ENCODE data around the gene DECR2. TPM values are rescaled to one million over a fixed set of nuclear protein-coding genes. Genes with fewer than 3 reads are reported as not detected.

The DECR2 gene
- total RNA-seq, 4 donors from 2014 or later: 9.8 to 54.8 (median 20.3) TPM

DNA sequence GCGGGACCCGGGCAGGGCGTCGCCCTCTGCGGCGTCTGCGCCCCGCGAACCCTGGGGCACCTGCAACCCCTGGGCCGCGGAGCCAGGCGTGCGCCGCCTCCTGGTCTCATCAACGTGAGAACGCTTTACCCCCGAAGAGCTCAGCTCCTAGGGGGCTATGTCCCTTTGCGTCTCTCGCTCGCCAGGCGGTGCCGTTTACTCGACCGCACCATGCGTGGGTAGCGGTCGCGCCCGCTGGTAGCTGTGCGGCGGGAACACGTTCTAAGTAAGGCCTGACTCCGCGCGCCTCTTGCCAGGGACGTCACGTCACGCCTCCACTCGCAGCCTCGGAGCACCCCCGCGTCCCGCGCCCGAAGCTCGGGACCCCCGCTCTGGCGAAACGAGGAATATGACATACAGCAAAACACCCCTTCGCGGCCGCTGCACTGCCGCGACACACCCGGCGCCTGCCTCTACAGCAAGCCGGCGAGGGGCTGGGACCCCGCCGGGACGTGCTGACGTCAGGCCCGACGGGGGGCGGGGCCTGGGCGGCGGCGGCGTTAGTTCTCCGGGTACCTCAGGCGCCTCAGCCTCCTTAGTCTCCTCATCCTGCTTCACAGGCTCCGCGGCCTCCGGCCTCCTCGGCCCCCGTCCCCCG is 23.5 kb downstream of the DECR2 start, which contains the start of gene RAB11FIP3:
Gene RAB11FIP3 (plus strand): TSS at position 568 of the 637 bp plus-strand sequence. CDS start 358 bp downstream, outside the sequence.
- TF ChIP-seq, protein P1, sequence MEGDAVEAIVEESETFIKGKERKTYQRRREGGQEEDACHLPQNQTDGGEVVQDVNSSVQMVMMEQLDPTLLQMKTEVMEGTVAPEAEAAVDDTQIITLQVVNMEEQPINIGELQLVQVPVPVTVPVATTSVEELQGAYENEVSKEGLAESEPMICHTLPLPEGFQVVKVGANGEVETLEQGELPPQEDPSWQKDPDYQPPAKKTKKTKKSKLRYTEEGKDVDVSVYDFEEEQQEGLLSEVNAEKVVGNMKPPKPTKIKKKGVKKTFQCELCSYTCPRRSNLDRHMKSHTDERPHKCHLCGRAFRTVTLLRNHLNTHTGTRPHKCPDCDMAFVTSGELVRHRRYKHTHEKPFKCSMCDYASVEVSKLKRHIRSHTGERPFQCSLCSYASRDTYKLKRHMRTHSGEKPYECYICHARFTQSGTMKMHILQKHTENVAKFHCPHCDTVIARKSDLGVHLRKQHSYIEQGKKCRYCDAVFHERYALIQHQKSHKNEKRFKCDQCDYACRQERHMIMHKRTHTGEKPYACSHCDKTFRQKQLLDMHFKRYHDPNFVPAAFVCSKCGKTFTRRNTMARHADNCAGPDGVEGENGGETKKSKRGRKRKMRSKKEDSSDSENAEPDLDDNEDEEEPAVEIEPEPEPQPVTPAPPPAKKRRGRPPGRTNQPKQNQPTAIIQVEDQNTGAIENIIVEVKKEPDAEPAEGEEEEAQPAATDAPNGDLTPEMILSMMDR (IDR thresholded peaks at IDR 0.05; ENCODE audit: low read depth): no peak

DNA sequence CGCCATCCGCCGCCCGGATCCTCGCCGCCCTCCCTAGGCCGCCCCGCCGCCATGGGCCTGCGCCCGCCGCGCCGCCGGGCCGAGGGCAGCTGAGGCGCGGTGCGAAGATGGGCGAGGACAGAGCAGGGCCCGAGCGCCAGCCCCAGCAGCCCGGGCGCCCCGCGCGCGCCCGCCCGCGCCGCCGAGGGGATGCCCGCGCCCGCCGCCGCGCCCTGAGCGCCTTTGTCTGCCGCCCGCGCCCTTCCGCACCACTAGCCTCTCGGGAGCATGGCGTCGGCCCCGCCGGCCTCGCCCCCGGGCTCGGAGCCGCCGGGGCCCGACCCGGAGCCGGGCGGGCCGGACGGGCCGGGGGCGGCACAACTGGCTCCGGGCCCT is 24.0 kb downstream of the DECR2 start:
- TF ChIP-seq, protein P1 (IDR thresholded peaks at IDR 0.05; ENCODE audit: low read depth): no peak

DNA sequence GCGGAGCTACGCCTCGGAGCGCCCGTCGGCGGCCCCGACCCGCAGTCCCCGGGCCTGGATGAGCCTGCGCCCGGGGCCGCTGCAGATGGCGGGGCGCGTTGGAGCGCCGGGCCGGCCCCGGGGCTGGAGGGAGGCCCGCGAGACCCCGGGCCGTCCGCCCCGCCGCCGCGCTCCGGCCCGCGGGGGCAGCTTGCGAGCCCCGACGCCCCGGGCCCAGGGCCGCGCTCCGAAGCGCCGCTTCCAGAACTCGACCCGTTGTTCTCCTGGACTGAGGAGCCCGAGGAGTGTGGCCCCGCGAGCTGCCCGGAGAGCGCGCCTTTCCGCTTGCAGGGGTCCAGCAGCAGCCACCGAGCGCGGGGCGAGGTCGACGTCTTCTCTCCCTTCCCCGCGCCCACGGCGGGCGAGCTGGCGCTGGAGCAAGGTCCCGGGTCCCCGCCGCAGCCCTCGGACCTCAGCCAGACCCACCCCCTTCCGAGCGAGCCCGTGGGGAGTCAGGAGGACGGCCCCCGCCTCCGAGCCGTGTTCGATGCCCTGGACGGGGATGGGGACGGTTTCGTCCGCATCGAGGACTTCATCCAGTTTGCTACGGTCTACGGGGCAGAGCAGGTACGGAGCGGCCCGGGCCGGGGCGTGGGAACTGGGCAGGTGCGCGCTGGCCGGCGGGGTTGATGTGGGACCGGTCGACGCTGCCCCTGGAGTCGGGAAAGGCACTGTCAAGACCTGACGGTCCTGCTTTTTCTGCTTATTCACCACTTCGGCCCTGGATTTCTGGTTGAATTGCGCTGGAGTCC is 24.6 kb downstream of the DECR2 start:
- TF ChIP-seq, protein P1 (IDR thresholded peaks at IDR 0.05; ENCODE audit: low read depth): no peak

DNA sequence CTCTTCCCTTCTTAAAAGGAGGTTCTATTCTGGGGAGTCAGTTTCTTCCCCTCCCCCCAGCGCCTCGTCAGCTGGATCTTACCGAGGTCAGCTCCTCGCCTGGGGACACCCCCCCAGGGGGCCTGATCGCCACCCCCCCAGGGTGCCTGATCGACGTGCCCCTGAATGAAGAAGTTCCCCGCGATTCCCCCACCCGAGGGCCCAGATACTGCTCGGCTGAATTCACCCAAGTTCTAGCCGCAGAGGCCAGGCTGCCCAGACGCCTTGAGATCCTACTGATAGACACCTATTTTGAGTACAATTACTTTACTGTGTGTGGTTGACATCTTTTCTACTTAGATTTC is 25.2 kb downstream of the DECR2 start:
- TF ChIP-seq, protein P1 (IDR thresholded peaks at IDR 0.05; ENCODE audit: low read depth): no peak

DNA sequence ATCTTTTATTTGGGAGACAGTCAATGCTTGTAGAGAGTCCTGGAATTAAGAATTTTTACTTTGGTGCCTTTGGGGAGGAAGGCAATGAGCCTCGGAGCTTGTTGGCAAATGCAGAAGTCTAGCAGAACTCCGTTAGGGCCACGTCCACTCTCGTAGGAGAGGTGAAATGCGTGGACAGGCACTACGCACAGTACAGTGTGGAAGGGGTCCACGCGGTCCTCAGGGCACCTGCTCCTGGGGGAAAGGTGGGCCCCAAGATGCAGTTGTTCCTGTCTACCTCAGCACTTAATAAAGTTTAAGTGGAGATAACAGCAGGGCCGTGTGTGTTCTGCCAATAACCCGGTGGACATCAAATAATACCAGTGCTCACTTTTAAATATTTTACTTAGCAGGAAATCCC is 25.6 kb downstream of the DECR2 start:
- TF ChIP-seq, protein P1 (IDR thresholded peaks at IDR 0.05; ENCODE audit: low read depth): no peak

DNA sequence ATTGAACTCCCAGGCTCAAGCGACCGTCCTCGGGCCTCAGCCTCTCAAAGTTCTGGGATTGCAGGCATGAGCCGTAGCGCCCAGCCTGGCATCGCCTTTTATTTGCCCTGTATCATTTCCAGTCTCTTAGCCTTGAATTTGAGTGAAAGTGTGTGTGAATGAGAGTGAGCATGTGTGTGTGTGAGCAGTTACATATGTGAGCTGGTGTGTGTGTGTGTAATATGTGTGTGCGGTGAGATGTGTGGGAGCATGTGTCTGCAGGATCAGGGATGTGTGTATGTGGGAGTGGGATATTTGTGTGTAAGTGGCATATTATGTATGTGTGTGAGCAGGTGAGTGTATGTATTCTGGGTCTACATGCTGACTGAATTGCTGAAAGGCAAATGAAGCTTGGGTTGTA is 29.2 kb downstream of the DECR2 start:
- TF ChIP-seq, protein P1 (IDR thresholded peaks at IDR 0.05; ENCODE audit: low read depth): no peak

DNA sequence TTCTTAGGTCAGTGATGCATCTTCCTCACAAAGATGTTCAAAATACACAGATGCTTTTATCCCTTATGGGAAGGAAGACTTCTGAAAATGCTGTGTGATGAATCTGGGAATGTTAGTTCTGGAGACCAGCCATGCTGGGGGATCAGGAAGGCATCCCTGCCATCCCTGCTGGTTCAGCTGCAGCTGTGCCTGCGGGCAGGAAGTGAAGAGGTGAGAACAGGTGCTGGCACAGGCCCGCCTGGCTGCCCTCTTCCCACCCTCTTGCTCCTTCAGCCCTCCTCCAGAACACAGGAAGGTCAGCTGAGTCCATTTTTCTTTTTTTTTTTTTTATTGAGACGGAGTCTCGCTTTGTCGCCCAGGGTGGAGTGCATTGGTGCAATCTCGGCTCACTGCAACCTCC is 38.9 kb downstream of the DECR2 start:
- TF ChIP-seq, protein P1 (IDR thresholded peaks at IDR 0.05; ENCODE audit: low read depth): no peak

Measured in subcutaneous adipose tissue (tissue), 4 donors.